SH-SY5Y (cell line): ENCODE data around the gene MRPL28.

Source experiments
- GATA2 ChIP-seq: IDR thresholded peaks from 2 replicates; pipeline ENCODE4 v1.6.1; 2011; ENCODE audit warnings: mild to moderate bottlenecking, low read depth, low read length
- GATA3 ChIP-seq: IDR thresholded peaks from 2 replicates; pipeline ENCODE4 v1.6.1; 2011; ENCODE audit warnings: low read depth, mild to moderate bottlenecking, low read length, moderate library complexity

Gene MRPL28

DNA sequence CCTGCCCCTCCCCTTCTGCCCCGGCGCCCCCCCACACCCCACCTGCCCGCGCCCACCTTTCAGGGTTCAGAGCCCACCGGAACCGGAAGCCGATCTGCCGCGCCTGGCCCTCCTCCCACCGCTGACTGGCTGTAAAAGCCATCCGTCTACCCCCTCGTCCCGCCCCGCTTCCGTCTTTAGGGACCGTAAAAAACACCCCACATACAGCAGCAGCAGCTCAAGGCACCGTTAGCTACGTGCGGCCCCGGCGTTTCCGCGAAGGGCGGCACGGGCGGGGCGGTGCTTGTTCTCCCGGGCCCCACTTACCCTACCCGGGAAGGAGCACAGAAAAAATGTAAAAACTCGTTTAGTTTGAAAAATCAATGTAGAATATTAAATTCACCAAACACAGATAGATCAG is at the start of gene MRPL28:
TSS of gene MRPL28 (minus strand) at position 96 of the 400 bp plus-strand sequence. CDS start 320 bp downstream, outside the sequence.
- no peak for TF ChIP-seq GATA3
- TF ChIP-seq GATA2: no peak

DNA sequence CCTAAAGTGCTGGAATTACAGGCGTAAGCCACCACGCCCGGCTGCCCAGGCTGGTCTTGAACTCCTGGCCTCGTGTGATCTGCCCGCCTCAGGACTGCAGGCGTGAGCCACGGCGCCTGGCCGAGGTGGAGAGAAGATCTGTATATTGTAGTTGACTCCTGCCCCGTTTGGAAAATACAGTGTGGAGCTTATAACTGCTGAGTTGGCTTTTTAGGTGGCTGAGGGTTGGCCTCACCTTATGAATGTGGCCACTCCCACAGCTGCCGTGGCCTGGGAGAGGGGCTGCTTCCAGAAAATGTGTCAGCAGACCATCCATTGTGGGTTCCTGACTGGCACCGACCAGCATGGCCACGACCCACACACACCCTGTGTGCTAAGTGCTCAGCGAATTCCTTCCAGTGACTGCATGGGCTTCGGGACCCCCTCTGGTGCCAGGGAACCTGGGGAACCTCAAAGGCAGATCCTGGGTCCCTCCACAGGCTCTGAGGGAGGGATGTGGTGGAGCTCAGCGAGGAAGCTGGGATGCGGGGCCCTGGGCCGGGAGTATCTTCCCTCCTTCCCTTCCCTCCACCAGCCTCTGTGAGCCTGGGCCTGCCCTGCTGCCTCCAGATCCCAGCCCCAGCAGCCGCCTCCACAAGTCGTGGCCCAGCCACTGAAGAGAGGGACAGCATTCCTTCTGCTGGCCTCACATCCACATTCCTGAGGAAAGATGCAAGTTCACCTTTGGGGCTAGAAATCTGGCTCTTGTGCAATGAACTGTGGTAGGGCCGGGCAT is 44.2 kb upstream of the MRPL28 start:
- TF ChIP-seq GATA3 (no peak), GATA2 (no peak)

DNA sequence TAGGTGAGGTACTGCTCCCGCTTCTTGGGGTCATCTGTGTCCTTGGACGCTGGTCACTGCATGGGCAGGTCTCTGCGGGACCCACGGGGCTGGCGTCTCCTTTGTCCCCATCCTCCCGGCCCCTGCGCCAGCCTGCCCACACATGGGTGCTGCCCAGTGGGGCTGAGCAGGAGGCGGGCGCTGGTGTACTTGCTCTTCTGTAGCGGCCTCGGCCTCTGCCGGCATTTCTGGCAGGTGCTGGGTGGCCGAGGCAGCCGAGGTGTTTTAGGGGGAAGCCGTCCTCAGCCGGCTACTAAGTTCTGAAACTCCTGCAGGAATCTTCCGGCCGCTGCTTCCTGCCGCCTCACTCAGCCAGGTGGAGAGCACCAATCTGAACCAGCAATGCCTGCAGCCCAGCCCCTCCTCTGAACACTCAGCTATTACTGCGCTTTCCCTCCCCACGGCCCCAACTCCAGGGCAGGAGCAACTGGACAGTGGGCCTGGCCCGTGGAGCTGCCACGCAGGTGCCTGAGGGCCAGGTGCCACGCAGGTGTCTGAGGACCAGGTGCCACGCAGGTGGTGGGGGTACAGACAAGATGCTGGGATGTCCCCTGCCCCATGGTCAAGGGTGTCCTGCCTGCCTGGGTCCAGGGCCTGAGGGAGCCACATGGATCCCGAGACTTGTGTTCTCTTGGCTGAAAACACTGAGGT is 41.4 kb upstream of the MRPL28 start:
- TF ChIP-seq GATA3 (no peak), GATA2 (no peak)

GRCh38 chr16:410516-411178 is 40.3 kb upstream of the MRPL28 start:
- no peak for TF ChIP-seq GATA3
- no peak for TF ChIP-seq GATA2

GRCh38 chr16:407253-407652 is 36.9 kb upstream of the MRPL28 start:
- TF ChIP-seq GATA3 (no peak), GATA2 (no peak)

DNA sequence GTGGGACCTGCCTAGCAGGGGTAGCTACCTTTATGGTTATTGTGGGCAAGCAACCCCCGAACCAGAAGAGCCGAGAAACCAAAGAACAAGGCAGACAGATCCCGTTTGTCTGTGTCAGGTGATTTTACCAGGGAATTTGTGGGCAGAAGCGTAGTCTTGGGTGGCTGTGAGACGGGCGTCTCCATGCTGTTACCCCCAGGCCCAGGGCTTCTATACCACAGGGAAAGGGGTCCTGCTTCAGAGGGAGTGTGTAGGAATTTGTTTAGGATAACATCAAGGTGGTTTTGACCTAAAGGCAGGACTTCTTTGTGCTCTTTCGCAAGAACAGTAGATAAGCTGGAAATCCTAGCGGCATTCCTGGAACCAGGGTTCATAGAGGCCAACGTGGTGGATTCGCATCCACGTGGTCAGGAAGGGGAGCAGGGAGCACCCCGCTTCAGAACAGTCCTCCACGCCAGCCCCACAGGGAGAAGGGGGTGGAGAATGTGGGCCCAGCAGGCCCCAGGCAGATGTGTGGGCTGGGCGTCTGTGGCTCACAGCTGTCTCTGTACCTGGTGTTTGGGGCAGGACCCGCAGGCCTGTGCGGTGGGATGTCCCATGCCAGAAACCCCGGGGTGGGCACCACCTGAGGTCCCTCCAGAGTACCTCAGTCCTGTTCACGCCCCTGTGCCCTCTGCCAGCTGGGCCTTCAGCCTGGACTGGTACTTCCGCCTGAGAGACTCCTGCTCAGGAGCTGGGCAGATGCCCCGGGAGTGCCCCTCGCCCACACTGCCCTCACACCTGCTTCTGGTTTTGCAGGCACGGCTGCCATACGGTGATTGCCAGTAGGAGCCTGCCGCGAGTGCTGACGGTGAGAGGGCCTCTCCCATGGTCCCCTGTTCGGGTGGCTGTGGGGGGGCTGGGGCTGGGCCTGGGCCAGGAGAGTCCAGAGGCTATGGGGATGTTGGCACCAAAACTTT is 35.5 kb upstream of the MRPL28 start:
- no peak for TF ChIP-seq GATA3
- TF ChIP-seq GATA2: no peak

DNA sequence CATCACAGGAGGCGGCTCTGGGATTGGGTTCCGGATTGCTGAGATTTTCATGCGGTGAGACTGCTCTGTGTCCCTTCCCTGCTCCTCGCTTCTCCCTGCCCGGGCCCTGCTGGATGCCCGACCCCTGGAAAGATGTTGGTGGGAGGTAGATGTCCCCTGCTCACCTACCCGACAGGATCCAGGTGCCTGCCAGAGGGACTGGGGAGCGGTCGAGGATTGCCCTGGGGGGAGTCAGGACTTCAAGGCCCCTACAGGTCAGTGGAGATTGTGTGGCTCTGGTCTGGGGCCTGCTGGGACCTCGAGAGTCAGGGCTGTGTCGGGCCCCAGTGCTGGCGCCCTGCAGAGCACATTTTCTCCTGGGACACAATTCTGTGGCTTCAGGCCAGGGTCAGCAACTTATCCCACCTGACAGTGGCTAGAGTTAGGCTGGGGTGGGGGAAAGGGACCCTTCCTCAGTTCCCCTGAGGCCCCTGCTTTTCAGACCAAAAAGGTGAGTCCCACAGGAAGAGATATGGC is 34.7 kb upstream of the MRPL28 start:
- no peak for TF ChIP-seq GATA2
- no peak for TF ChIP-seq GATA3

DNA sequence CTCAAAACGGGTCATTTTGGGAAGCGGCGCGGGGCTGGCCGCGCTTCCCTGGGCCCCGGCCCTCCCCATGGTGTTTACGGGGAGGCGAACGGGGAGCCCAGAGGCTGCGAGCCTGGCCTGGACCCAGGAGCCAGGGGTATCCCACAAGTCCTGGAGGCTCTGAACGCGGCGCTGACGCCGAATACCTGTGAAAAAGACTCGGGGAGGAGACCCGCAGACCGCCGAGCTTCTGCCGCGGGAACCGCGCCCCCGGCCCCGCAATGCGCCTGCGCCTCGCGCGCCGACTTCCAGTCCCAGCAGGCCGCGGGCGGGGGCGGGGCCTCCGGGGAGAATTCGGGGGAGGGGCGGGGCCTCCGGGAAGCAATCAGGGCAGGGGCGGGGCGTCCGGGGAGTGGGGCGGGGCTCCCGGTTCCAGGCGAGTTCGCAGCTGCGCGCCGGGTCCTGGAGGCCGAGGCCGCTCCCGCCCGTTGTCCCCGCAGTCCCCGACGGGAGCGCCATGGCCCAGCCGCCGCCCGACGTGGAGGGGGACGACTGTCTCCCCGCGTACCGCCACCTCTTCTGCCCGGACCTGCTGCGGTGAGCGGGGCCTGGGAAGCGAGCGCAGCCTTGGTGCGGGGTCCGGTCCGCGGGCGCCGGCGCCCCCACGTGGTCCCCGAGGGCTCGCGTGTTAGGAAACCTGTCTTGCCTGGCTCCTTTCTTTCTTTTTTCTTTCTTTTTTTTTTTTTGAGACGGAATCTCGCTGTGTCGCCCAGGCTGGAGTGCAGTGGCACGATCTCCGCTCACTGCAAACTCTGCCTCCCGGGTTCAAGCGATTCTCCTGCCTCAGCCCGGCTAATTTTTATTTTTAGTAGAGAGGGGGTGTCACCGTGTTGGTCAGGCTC is 31.4 kb upstream of the MRPL28 start, which contains the start of gene DECR2:
TSS of gene DECR2 (plus strand) at position 418 of the 881 bp plus-strand sequence. CDS start at position 497, 79 bp downstream.
- TF ChIP-seq GATA2 (no peak), GATA3 (no peak)

GRCh38 chr16:400061-400591 is 29.8 kb upstream of the MRPL28 start:
- no peak for TF ChIP-seq GATA2
- TF ChIP-seq GATA3: no peak

DNA sequence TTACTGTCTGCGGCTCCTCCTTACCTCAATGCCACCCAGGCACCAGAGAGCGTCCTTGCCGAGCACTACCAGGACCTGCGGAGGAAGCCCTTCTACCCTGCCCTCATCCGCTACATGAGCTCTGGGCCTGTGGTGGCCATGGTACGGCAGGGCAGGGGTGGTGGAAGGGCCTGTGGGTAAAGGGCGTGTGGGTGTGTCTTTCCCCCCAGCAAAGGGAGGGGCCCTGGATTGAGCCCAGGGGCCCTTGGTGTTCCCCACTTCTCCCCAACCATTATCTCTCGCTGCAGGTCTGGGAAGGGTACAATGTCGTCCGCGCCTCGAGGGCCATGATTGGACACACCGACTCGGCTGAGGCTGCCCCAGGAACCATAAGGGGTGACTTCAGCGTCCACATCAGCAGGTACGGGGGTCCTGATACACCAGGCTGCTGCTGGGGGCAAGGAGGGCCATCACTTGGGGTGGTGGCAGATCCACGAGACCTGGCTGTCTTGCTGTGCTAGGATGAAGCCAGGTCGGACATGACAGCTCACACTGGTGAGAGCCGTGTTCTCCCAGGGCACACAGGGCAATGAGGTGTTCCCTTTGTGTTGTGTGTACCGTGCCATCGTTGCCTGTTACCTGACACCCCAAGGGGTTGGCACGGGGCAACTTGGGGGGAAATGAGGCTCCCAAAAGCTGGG is 29.1 kb upstream of the MRPL28 start:
- TF ChIP-seq GATA3 (no peak), GATA2 (no peak)

DNA sequence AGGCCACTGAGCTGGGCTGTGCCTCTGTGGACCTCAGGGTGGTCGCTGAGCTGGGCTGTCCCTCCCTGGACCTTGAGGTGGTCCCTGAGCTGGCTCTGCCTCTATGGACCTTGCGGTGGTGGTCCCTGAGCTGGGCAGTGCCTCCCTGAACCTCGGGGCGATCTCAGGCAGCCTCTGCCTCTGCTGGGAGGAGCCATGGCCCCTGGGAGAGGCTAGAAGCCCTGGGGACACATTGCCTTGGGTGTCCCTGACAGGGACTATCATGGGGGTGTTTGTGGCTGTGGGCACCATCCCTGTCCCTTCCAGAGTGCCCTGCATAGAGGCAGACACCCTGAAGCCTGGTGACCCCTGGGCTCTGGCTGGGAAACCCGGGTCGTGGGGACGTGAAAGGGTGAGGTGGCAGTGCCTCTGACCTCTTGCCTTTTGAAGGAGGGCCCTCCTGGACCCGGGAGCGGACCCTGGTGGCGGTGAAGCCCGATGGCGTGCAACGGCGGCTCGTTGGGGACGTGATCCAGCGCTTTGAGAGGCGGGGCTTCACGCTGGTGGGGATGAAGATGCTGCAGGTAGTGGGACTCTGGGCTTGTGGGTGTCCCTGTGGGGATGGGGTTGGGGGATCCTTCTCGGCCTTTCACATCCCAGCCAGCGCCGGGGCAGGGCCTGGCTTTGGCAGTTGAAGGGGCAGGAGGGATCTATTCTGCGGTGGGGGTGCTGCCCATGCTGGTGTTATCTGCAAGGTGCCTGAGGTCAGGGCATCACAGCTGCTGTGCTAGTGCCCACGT is 28.4 kb upstream of the MRPL28 start:
- TF ChIP-seq GATA2 (no peak), GATA3 (no peak)
